Breast epithelium (tissue), 3 donors: ENCODE measurements around the gene STAC2.

Source experiments
- POLR2A ChIP-seq: fragments of 450-650 bp; IDR thresholded peaks from one replicate; pipeline ENCODE4 v1.6.1; 2016; ENCODE audit warnings: antibody characterized with exemption, mild to moderate bottlenecking, moderate library complexity
- TF ChIP-seq, protein P1 (sequence below), 3 donors: fragments of 450-650 bp; IDR thresholded peaks; one replicate each; pipeline ENCODE4 v1.5.1; 2016 to 2017; ENCODE audit warnings: antibody characterized with exemption in 3 of 3, mild to moderate bottlenecking in 3 of 3, moderate library complexity in 3 of 3

- TF ChIP-seq POLR2A, result no peak
- TF ChIP-seq, protein P1, sequence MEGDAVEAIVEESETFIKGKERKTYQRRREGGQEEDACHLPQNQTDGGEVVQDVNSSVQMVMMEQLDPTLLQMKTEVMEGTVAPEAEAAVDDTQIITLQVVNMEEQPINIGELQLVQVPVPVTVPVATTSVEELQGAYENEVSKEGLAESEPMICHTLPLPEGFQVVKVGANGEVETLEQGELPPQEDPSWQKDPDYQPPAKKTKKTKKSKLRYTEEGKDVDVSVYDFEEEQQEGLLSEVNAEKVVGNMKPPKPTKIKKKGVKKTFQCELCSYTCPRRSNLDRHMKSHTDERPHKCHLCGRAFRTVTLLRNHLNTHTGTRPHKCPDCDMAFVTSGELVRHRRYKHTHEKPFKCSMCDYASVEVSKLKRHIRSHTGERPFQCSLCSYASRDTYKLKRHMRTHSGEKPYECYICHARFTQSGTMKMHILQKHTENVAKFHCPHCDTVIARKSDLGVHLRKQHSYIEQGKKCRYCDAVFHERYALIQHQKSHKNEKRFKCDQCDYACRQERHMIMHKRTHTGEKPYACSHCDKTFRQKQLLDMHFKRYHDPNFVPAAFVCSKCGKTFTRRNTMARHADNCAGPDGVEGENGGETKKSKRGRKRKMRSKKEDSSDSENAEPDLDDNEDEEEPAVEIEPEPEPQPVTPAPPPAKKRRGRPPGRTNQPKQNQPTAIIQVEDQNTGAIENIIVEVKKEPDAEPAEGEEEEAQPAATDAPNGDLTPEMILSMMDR (IDR thresholded peaks at IDR 0.05), result no peak
These were observed 28.2 kb downstream of the STAC2 start, which contains the start of gene CACNB1 for GRCh38 chr17:39197380-39198185.
